Neural progenitor cell (in vitro differentiated cells): ENCODE measurements around the gene OPN3.

Experiments
- EZH2 ChIP-seq: fragments of 200-600 bp; sonication (generic); IDR thresholded peaks from 2 replicates; pipeline ENCODE4 v1.6.1; 2017; ENCODE audit warnings: antibody characterized with exemption, mild to moderate bottlenecking, moderate library complexity
- TF ChIP-seq, protein P1 (sequence below): fragments of 200-600 bp; sonication (generic); IDR thresholded peaks from 2 replicates; pipeline ENCODE4 v1.5.1; 2017; ENCODE audit warnings: antibody characterized with exemption, mild to moderate bottlenecking

DNA sequence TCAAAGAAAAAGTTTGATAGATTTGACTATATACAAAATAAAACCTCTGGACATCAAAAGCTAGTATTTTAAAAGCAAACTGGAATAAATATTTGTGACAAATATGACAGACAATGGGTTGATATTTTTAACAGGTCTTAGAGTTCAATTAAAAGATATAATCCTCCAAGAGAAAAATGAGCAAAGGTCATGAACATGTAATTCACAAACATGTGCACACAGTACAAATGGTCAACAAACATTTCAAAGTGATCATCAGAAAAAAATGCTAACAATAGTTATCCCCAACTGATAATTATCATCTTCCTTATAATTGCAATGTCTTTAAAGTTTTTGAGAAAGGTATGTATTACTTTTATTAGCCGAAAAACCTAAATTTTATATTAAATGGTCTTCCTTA, 43.9 kb upstream of the OPN3 start:
- TF ChIP-seq, protein P1, sequence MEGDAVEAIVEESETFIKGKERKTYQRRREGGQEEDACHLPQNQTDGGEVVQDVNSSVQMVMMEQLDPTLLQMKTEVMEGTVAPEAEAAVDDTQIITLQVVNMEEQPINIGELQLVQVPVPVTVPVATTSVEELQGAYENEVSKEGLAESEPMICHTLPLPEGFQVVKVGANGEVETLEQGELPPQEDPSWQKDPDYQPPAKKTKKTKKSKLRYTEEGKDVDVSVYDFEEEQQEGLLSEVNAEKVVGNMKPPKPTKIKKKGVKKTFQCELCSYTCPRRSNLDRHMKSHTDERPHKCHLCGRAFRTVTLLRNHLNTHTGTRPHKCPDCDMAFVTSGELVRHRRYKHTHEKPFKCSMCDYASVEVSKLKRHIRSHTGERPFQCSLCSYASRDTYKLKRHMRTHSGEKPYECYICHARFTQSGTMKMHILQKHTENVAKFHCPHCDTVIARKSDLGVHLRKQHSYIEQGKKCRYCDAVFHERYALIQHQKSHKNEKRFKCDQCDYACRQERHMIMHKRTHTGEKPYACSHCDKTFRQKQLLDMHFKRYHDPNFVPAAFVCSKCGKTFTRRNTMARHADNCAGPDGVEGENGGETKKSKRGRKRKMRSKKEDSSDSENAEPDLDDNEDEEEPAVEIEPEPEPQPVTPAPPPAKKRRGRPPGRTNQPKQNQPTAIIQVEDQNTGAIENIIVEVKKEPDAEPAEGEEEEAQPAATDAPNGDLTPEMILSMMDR = no peak
- no peak for TF ChIP-seq EZH2
